GM19468 (cell line): ENCODE results near the gene KRTAP4-9.
"Not testable (repeated sequence)": the region's sequence is repeated elsewhere in the genome, so short reads cannot be mapped to it uniquely, and the experiment has no call there.

Experiments
- ATAC-seq: cut with Tn5 transposase; IDR thresholded peaks from one replicate; pipeline ENCODE4 v1.9.1; 2021; ENCODE audit warnings: mild to moderate bottlenecking, moderate library complexity, moderate number of reproducible peaks; ENCODE audit not compliant: unreplicated experiment; ENCODE audit errors: extremely low read depth

KRTAP4-9 gene

GRCh38 chr17:41105347-41105746 lies at the start of gene KRTAP4-9:
Gene KRTAP4-9, plus strand, starts transcription at chr17:41105389. Its CDS starts 0 bp downstream, at chr17:41105389.
- ATAC-seq = not testable (repeated sequence)

- ATAC-seq = no peak
Measured at GRCh38 chr17:41057547-41057946, 47.6 kb upstream of the KRTAP4-9 start.

- no peak for ATAC-seq
Measured at GRCh38 chr17:41058741-41059140, 46.4 kb upstream of the KRTAP4-9 start.

DNA sequence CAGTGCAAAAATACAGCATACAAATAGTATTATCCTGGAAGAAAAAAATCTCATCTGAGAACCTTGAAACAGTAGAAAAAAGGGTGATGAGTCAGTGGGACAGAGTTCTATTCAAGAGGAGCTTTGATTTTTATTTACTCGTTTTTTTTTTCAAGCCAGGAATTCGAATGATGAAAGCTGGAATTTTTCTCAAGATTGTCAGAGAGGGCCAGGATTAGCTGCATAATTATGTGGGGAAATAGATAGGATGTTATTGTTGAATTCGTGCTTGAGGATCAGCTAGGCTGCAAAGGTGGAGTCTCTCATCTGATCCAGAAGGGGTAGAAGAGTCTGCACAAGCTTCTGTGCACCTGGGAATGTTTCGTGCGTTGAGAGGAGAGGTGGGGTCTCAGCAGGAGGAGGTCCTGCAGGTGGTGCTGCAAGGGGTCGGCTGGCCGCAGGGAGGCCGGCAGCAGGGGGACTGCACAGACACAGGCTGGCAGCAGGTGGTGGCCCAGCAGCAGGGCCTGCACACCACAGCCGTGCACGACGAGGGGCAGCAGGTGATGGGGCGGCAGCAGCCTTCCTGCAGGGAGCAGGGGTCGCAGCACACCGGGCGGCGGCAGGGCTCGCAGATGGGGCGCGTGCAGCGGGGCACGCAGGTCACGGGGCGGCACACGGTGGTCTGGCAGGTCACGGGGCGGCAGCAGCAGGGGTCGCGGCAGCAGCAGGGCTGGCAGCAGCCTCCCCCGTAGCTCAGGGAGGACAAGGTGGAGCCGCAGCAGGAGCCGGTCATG lies 45.7 kb upstream of the KRTAP4-9 start:
- ATAC-seq = not testable (repeated sequence)

GRCh38 chr17:41060052-41060604 lies 45.1 kb upstream of the KRTAP4-9 start, which contains the start of gene KRTAP2-3:
Gene KRTAP2-3, minus strand, starts transcription at chr17:41060114. Its CDS starts 64 bp downstream, at chr17:41060050.
- ATAC-seq = no peak

DNA sequence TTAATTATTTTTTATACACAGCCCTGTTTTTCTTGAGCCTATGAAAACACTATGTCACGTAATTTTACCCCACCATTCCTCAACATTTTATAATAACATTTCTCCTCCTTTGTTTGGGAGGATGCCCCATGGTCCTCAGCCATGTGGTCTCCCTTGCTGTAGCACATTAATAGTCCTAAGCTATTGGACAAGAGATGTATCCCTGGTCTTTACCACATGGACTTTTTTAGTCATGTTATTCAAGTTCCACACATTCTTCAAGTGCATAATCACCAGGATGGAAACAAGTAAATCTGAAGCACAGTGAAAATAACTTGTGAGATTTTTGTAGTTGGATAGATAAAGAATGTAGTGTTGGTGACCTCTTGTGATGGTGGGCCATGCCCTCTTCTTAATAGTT lies 43.2 kb upstream of the KRTAP4-9 start:
- ATAC-seq = no peak

GRCh38 chr17:41063449-41063848 lies 41.7 kb upstream of the KRTAP4-9 start:
- no peak for ATAC-seq

GRCh38 chr17:41064301-41064700 lies 40.9 kb upstream of the KRTAP4-9 start:
- ATAC-seq = no peak

DNA sequence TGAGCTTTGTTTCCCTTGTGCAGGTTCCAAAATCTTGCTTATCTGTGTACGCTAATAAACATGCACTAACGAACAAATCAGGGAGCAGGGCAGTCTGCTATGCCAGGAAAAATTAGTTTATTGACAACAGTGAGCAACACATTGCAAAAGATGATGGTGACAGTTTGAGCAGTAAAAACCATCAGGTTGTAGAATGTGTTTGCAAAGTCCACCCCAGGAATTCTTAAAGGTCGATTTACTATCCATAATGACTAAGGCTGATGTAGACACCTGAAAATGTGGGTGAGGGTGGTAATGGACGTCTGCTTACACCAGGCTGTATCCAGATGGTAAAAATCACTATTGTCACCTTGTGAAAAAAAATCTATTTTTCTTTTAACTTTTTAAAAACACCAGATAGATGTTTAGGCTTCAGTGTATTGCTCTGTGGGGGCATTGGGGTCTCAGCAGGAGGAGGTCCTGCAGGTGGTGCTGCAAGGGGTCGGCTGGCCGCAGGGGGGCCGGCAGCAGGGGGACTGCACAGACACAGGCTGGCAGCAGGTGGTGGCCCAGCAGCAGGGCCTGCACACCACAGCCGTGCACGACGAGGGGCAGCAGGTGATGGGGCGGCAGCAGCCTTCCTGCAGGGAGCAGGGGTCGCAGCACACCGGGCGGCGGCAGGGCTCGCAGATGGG lies 40.0 kb upstream of the KRTAP4-9 start:
- not testable (repeated sequence) for ATAC-seq

GRCh38 chr17:41065829-41066624 lies 39.2 kb upstream of the KRTAP4-9 start, which contains the start of gene KRTAP2-4:
Gene KRTAP2-4, minus strand, starts transcription at chr17:41065879. Its CDS starts 34 bp downstream, at chr17:41065845.
- no peak for ATAC-seq

GRCh38 chr17:41067281-41067680 lies 37.9 kb upstream of the KRTAP4-9 start:
- ATAC-seq = no peak

- no peak for ATAC-seq
Measured at GRCh38 chr17:41069031-41069430, 36.2 kb upstream of the KRTAP4-9 start.

GRCh38 chr17:41071606-41072360 lies 33.4 kb upstream of the KRTAP4-9 start:
- ATAC-seq = no peak

GRCh38 chr17:41073676-41074075 lies 31.5 kb upstream of the KRTAP4-9 start:
- no peak for ATAC-seq

DNA sequence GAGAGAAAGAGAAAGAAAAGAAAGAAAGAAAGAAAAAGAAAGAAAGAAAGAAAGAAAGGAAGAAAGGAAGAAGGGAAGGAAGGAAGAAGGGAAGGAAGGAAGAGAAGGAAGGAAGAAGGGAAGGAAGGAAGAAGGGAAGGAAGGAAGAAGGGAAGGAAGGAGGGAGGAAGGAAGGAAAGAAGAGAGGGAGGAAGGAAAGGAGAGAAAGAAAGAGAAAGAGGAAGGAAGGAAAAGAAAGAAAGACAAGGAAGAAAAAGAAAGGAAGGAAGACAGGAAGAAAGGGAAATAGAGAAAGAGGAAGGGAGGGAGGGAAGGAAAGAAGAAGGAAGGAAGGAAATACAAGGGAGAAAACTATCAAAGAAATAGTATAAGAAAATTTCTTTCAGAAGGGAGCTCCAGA lies 28.4 kb upstream of the KRTAP4-9 start:
- ATAC-seq = no peak

DNA sequence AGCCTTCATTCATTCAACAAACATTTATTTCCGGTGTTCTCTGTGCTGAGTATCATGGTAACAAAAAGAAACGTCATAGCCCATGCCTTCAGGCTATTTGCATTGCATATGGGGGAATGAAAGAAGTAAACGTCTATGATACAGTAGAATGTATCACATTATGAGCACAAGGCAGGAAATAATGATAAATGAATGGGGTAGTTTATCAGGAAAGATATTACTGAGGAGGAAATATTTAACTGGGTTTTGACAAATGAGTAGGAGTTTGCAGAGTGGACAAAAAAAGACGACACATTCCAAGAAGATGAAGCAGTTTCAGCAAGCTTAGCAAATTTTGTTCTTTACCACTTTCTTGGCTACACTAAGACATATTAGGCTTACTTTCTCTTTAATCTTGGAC lies 22.6 kb upstream of the KRTAP4-9 start:
- ATAC-seq = no peak

GRCh38 chr17:41083427-41083826 lies 21.8 kb upstream of the KRTAP4-9 start:
- not testable (repeated sequence) for ATAC-seq

DNA sequence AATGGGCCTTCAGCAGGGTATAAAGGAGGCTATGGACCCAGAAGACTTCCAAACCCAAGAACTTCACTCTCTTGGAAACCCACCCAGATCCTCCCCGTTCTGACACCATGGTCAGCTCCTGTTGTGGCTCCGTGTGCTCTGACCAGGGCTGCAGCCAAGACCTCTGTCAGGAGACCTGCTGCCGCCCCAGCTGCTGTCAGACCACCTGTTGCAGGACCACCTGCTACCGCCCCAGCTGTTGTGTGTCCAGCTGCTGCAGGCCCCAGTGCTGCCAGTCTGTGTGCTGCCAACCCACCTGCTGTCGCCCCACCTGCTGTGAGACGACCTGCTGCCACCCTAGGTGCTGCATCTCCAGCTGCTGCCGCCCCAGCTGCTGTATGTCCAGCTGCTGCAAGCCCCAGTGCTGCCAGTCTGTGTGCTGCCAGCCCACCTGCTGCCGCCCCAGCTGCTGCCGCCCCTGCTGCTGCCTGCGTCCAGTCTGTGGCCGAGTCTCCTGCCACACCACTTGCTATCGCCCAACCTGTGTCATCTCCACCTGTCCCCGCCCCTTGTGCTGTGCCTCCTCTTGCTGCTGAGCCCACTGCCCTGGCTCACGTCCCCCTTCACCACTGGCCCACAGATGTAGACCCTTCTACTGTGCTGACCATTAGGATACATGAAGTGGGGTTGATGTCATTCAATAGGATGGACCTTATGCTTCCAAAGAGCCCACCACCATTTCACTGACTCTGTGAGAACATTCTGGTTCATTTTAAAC lies 20.9 kb upstream of the KRTAP4-9 start, which contains the start of gene KRTAP4-7:
TSS of gene KRTAP4-7 (plus strand) at position 51 of the 757 bp plus-strand sequence. CDS start at position 108, 57 bp downstream.
- ATAC-seq = not testable (repeated sequence)
